ENCODE data around the gene AGAP1.

DNA sequence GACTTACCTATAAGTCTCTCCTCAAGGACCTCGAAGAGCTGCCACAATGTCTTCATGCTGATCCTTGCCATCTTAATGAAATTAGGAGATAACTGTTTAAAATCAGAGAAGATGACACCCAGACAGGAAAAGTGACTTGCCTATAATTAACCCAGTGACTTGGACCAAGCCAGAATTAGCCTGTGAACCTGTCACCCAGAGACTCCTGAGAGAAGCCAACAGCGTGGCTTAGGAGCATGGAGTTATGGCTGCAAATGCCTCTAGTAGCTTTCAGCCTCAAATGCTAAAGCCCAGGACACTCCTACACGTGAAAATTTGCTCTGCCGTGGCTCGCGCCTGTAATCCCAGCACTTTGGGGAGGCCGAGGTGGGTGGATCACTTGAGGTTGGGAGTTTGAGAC lies 570.2 kb downstream of the AGAP1 start:
- TF ChIP-seq, protein P1, sequence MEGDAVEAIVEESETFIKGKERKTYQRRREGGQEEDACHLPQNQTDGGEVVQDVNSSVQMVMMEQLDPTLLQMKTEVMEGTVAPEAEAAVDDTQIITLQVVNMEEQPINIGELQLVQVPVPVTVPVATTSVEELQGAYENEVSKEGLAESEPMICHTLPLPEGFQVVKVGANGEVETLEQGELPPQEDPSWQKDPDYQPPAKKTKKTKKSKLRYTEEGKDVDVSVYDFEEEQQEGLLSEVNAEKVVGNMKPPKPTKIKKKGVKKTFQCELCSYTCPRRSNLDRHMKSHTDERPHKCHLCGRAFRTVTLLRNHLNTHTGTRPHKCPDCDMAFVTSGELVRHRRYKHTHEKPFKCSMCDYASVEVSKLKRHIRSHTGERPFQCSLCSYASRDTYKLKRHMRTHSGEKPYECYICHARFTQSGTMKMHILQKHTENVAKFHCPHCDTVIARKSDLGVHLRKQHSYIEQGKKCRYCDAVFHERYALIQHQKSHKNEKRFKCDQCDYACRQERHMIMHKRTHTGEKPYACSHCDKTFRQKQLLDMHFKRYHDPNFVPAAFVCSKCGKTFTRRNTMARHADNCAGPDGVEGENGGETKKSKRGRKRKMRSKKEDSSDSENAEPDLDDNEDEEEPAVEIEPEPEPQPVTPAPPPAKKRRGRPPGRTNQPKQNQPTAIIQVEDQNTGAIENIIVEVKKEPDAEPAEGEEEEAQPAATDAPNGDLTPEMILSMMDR (IDR thresholded peaks at IDR 0.05), result no peak
- no peak for TF ChIP-seq POLR2A (IDR thresholded peaks at IDR 0.05)

Measured in vagina (tissue), 2 donors.